ENCODE results near the gene SELENOS. TPM values are rescaled to one million over a fixed set of nuclear protein-coding genes. Genes with fewer than 3 reads are reported as not detected.

The SELENOS gene
- total and polyA plus RNA-seq, 12 donors, result 28.4 to 192 (median 43.2) TPM

- Histone ChIP-seq H3K9me3 (no peaks in the 10 kb centered on the region), H3K4me3 (no peak overlapping the region), H3K36me3 (peaks cover 0 to 45% (median 0%) of the 10 kb centered on the region in 9 donors), H3K27ac (no peak overlapping the region), H3K4me1 (no peaks in the 10 kb centered on the region), H3K27me3 (no peaks in the 10 kb centered on the region)
- no peak for TF ChIP-seq CTCF (IDR thresholded peaks at IDR 0.05)
- WGBS, 2 donors, result 91 to 94% methylated on average over 21 of the region's 21 CpGs
- intact Hi-C loops (cut with DNase I), result no loop called here
- ATAC-seq (peak in 1 of 8 donors; percentile 13), DNase-seq (no peak)
These were observed 35.9 kb upstream of the SELENOS start for GRCh38 chr15:101313041-101313761.

- Histone ChIP-seq H3K36me3 (peaks cover 0 to 21% (median 0%) of the 10 kb centered on the region in 9 donors), H3K9me3 (no peaks in the 10 kb centered on the region), H3K27me3 (no peaks in the 10 kb centered on the region), H3K4me3 (no peak overlapping the region), H3K4me1 (no peaks in the 10 kb centered on the region), H3K27ac (no peak overlapping the region)
- 92 to 94% methylated on average over 7 of the region's 7 CpGs for WGBS, 2 donors
- no peak for DNase-seq
- intact Hi-C loops (cut with DNase I), result no loop called here
- no peak for ATAC-seq
- TF ChIP-seq CTCF (IDR thresholded peaks at IDR 0.05), result no peak
These were observed 33.2 kb upstream of the SELENOS start for GRCh38 chr15:101310508-101310907.

GRCh38 chr15:101310161-101310480 is 32.8 kb upstream of the SELENOS start:
- intact Hi-C loops (cut with DNase I), result no loop called here
- WGBS, 2 donors, result 93 to 95% methylated on average over 7 of the region's 7 CpGs
- no peak for TF ChIP-seq CTCF (IDR thresholded peaks at IDR 0.05)

DNA sequence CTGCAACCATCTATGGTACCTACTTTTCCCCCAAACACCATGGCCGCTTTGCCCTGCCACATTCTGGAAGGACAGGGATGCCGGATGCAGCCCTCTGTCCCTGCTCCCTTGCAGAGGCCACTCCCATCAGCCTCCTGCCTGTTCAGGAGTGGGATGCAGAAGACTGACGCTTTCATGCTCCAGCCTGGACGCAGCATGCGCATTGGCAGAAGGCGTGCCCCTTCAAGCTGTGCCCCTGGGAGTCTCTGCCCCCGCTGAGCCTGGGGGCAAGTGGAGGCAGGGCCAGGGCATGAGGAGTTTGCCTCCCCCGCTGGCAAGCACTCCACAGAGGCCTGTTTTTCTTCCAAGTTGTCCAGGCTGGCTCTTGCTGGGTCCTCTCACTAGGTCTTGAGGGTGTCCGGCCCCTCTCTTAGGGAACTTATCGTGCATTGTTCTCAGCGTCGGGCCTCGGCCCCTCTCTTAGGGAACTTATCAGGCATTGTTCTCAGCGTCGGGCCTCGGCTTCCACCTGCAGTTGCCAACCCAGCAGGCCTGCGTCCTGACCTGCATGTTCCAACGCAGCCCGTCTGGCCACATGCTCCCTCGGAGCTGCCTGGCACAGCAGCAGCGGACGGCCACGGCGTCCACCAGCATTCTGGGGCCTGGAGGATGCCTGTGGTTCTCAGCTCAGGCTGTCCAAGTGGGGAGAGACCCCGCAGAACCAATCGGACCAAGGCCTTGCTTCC is 32.3 kb upstream of the SELENOS start:
- no peaks in the 10 kb centered on the region for H3K4me1 ChIP-seq
- no peak overlapping the region for H3K27ac ChIP-seq
- H3K27me3 ChIP-seq, result no peaks in the 10 kb centered on the region
- H3K4me3 ChIP-seq, result no peak overlapping the region
- ATAC-seq, result no peak
- intact Hi-C loops (cut with DNase I), result loop anchor here in 2 of 10 donors (10.0 kb wide), 2 partner anchors 185 to 195 kb away; no protein-coding TSS in a partner anchor
- no peak for TF ChIP-seq CTCF (IDR thresholded peaks at IDR 0.05)
- peaks cover 0 to 24% (median 0%) of the 10 kb centered on the region in 9 donors for H3K36me3 ChIP-seq
- H3K9me3 ChIP-seq, result no peaks in the 10 kb centered on the region
- DNase-seq, result no peak
- 84 to 85% methylated on average over 26 of the region's 26 CpGs for WGBS, 2 donors

More at GRCh38 chr15:101310161-101310480, 32.8 kb upstream of the SELENOS start:
- DNase-seq (no peak), ATAC-seq (no peak)
- H3K4me3 ChIP-seq, result no peak overlapping the region
- peaks cover 0 to 19% (median 0%) of the 10 kb centered on the region in 9 donors for H3K36me3 ChIP-seq
- no peaks in the 10 kb centered on the region for H3K9me3 ChIP-seq
- H3K27ac ChIP-seq, result no peak overlapping the region
- no peaks in the 10 kb centered on the region for H3K27me3 ChIP-seq
- H3K4me1 ChIP-seq, result no peaks in the 10 kb centered on the region
